Epithelial cell of esophagus (primary cell): Measurements from ENCODE around the gene GSC2.

Experiments used
- DNase-seq: peaks from one replicate; pipeline ENCODE4 v3.0.0; 2010; ENCODE audit warnings: low read depth
- H3K4me3 ChIP-seq: 2 replicates; pipeline ENCODE4 v1.5.1; 2011; ENCODE audit warnings: mild to moderate bottlenecking, low read length, control low read depth
- TF ChIP-seq, protein P1 (sequence below): IDR thresholded peaks from 2 replicates; pipeline ENCODE4 v1.5.1; 2011; ENCODE audit warnings: low read depth, mild to moderate bottlenecking, low read length, control low read depth, inconsistent platforms; ENCODE audit not compliant: insufficient read depth; ENCODE audit errors: missing control alignments

GSC2 gene, protein sequence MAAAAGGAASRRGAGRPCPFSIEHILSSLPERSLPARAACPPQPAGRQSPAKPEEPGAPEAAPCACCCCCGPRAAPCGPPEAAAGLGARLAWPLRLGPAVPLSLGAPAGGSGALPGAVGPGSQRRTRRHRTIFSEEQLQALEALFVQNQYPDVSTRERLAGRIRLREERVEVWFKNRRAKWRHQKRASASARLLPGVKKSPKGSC

DNA sequence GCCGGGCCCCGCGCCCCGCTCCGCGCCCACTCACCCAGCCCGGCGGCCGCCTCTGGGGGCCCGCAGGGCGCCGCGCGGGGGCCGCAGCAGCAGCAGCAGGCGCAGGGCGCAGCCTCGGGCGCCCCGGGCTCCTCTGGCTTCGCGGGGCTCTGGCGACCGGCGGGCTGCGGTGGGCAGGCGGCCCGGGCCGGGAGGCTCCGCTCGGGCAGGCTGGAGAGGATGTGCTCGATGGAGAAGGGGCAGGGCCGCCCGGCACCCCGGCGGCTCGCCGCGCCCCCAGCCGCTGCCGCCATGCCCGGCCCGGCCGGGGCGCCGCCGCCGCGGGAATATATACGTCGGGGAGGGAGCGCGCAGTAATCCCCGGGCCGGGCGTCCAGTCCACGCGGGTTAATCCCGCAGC is at the start of gene GSC2:
Gene GSC2, minus strand, starts transcription at position 302 of the 400 bp plus-strand sequence. Its CDS starts 9 bp downstream, at position 293.
- DNase-seq, result no peak
- TF ChIP-seq, protein P1, sequence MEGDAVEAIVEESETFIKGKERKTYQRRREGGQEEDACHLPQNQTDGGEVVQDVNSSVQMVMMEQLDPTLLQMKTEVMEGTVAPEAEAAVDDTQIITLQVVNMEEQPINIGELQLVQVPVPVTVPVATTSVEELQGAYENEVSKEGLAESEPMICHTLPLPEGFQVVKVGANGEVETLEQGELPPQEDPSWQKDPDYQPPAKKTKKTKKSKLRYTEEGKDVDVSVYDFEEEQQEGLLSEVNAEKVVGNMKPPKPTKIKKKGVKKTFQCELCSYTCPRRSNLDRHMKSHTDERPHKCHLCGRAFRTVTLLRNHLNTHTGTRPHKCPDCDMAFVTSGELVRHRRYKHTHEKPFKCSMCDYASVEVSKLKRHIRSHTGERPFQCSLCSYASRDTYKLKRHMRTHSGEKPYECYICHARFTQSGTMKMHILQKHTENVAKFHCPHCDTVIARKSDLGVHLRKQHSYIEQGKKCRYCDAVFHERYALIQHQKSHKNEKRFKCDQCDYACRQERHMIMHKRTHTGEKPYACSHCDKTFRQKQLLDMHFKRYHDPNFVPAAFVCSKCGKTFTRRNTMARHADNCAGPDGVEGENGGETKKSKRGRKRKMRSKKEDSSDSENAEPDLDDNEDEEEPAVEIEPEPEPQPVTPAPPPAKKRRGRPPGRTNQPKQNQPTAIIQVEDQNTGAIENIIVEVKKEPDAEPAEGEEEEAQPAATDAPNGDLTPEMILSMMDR, result no peak
- no peak within 1 kb of the TSS for H3K4me3 ChIP-seq

DNA sequence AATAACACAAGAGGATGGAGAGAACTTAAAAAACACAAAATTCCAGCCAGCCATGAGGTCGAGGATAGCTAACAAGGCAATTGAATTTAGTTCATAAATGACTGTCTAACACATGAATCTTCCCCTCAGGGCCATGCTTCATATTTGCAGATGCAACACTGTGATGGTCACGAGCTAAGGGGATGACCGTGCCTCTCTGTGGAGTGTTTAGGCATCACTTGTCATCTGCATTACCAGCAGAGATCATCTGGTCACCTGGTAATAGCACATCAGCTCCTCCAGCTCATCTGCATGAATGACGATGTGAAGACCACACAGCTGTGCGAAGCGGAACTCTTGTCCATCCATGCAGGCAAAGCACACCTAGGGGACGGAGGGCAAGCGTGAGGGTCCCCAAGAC is 49.4 kb upstream of the GSC2 start:
- H3K4me3 ChIP-seq, result no peak overlapping the region
- no peak for DNase-seq
- TF ChIP-seq, protein P1, result no peak

DNA sequence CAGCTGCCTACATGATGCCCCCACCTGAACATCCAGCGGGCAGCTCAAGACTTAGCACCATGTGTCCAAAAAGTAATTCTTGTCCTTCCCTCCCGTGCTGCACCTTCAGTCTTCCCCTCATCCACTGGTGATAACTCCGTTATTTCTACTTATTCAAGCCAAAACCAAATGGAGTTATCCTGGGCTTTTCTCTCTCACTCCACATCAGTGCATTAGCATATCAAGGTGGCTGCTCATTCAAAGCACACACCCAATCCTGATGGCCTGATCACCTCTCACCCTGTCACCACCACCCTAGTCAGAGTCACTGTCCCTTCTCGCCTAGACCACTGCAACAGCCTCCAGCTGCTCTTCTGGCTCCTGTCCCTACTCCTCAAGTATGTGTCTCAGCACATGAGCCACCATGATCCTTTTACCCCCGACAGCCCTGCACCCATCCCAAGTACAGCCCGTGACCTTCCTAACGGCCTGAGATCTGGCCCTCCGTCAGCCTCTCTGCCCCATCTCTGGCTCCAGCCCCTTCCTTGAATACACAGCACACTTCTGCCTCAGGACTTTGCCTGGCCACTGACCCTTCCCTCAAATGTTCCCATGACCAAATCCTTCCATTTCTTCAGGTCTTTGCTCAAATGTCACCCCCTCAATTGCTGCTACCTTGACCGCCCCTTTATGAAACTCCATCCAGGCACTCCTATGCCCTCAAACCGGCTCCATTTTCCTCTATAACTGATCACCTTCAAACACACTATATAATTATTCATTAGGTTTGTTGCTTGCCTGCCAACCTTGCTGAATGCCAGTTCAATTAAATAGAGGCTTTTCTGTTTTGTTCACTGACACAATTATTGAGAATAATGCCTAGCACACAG is 48.1 kb upstream of the GSC2 start:
- H3K4me3 ChIP-seq, result no peak overlapping the region
- DNase-seq, result no peak
- TF ChIP-seq, protein P1, result no peak

DNA sequence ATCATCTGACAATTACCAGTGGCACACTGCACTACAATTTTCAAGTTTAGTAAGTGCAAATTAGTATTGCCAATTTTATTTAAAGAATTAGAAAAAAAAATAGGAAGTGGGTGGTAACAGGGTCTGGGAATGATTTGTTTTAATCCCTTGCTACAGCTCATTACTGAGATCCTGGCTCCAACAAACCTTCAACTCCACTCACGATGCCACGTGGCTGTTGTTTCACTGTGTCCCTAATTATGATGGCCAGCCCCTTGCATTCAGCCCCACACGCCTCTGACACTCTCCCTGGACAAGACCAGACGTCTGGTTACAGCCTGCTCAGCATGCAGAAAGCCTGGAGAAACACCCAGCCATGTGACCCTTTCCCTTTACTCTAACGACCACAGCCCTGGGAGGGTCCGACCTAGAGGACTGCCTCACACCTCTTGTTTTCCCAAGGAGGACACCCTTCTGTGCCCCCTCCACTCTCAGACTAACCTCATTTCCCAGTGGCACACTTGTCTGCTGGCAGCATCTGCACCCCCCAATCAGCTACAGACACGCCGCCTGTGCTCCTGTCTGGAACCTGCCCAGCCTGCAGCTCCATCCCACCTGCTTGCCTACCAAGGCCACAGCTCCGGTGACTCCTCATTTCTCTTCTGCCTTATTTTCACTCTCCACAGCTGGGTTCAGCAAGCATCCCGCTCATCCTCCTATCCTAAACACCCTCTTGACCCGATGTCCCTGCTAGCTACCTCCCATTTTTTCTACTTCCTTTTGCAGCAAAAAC is 46.9 kb upstream of the GSC2 start:
- no peak overlapping the region for H3K4me3 ChIP-seq
- no peak for DNase-seq
- TF ChIP-seq, protein P1, result no peak

DNA sequence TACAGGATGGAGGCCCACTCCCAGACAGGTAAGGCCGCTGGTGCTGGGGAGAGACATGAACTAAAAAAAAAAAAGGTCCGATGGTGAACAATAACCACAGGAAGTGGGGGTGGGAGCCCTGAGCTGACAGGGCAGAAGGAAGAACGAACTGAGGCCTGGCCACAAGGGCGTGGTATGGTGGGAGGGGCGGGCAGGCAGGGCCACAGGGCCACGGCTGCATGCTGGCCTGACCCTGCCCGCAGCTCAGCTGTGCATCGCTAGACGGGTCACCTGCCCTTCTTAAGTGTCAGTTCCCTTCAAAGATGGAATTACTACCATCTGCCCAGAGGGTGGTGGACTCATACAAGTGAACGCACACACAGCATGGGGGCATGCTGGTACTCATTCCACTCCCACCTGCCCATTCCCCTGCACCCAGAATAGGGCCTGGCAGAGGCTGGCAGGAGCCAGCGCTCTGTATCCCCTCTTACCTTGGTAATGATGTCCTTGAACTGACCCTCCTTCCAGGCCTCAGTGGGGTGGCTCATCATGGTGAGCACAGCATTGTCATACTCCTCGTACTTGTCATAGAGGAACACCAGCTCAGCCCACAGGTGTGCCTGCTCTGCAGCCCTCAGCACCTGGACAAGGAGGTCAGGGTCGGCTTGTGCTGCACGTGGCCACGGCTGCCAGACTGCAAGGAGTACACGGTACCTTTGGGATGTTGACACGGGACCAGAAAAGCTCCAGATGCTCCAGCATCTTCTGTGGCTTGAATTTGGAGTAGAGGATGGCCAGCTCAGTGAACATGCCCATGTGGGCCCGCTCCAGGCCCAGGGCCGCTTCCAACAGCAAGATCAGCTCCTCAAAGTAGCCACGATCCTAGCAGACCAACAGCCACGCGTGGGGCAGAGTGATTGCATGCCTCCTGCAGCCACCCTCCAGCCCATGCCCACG is 46.0 kb upstream of the GSC2 start:
- TF ChIP-seq, protein P1, result no peak
- no peak overlapping the region for H3K4me3 ChIP-seq
- DNase-seq, result no peak
